H1 (cell line): Measurements from ENCODE around the gene TMEM139.

ENCODE experiments used
- CHD2 ChIP-seq: IDR thresholded peaks from 2 replicates; pipeline ENCODE4 v1.6.1; 2012; ENCODE audit warnings: low read length, improper control_type of control experiment
- CHD7 ChIP-seq: fragments of 300-600 bp; sonication (generic); IDR thresholded peaks from 2 replicates; pipeline ENCODE4 v1.7.1; 2012; ENCODE audit warnings: low read length, moderate library complexity, mild to moderate bottlenecking, inconsistent platforms; ENCODE audit not compliant: insufficient replicate concordance
- CTCF ChIP-seq, 3 experiments: IDR thresholded peaks; 1 replicate in 2 of 3; 2 replicates in 1 of 3; pipeline versions ENCODE4 v1.5.1 to v1.6.1; 2011; ENCODE audit warnings: low read length in 3 of 3, mild to moderate bottlenecking in 3 of 3, inconsistent platforms in 2 of 3, low read depth in 1 of 3, moderate library complexity in 1 of 3; ENCODE audit not compliant: insufficient read depth in 1 of 3; ENCODE audit errors: control extremely low read depth in 1 of 3
- HDAC2 ChIP-seq, 2 experiments: fragments of 300-600 bp in 1 of 2; sonication (generic) in 1 of 2; IDR thresholded peaks; 2 replicates each; pipeline ENCODE4 v1.6.1; 2011 to 2012; ENCODE audit warnings: low read depth in 2 of 2, low read length in 2 of 2, mild to moderate bottlenecking in 2 of 2, moderate library complexity in 2 of 2, borderline replicate concordance in 1 of 2, inconsistent platforms in 1 of 2
- KDM1A ChIP-seq: fragments of 200-600, 300-600 bp; sonication (generic); IDR thresholded peaks from 2 replicates; pipeline ENCODE4 v1.7.1; 2016; ENCODE audit warnings: mild to moderate bottlenecking, low read length, borderline replicate concordance
- POLR2A ChIP-seq, 2 experiments: IDR thresholded peaks; 1 replicate in 1 of 2; 2 replicates in 1 of 2; pipeline ENCODE4 v1.6.1; 2011; ENCODE audit warnings: low read depth in 2 of 2, low read length in 2 of 2, mild to moderate bottlenecking in 2 of 2; ENCODE audit errors: control extremely low read depth in 1 of 2
- POLR2AphosphoS5 ChIP-seq: IDR thresholded peaks from 2 replicates; pipeline ENCODE4 v1.6.1; 2011; ENCODE audit warnings: low read depth, low read length
- RAD21 ChIP-seq, 2 experiments: IDR thresholded peaks in 1 of 2; conservative IDR thresholded peaks in 1 of 2; 2 replicates each; pipeline ENCODE4 v1.6.1; 2011; ENCODE audit warnings: low read depth in 2 of 2, low read length in 2 of 2, improper control_type of control experiment in 1 of 2, inconsistent platforms in 1 of 2, mild to moderate bottlenecking in 1 of 2, moderate library complexity in 1 of 2
- RBBP5 ChIP-seq: IDR thresholded peaks from 2 replicates; pipeline ENCODE4 v1.7.1; 2012; ENCODE audit warnings: low read depth, mild to moderate bottlenecking, inconsistent platforms, low read length, moderate library complexity, borderline replicate concordance
- RXRA ChIP-seq: IDR thresholded peaks from 2 replicates; pipeline ENCODE4 v1.6.1; 2011; ENCODE audit warnings: low read depth, mild to moderate bottlenecking, low read length, moderate library complexity; ENCODE audit not compliant: insufficient read depth
- TAF1 ChIP-seq: IDR thresholded peaks from 2 replicates; pipeline ENCODE4 v1.6.1; 2011; ENCODE audit warnings: mild to moderate bottlenecking, low read depth, low read length
- TCF12 ChIP-seq: IDR thresholded peaks from 2 replicates; pipeline ENCODE4 v1.6.1; 2011; ENCODE audit warnings: low read depth, mild to moderate bottlenecking, low read length
- ZNF274 ChIP-seq: IDR thresholded peaks from 2 replicates; pipeline ENCODE4 v1.7.0; 2012; ENCODE audit warnings: low read length, borderline replicate concordance; ENCODE audit errors: extremely low read depth
- TF ChIP-seq, protein P1 (sequence below): IDR thresholded peaks from 2 replicates; pipeline ENCODE4 v1.6.1; 2011; ENCODE audit warnings: low read length, improper control_type of control experiment

DNA sequence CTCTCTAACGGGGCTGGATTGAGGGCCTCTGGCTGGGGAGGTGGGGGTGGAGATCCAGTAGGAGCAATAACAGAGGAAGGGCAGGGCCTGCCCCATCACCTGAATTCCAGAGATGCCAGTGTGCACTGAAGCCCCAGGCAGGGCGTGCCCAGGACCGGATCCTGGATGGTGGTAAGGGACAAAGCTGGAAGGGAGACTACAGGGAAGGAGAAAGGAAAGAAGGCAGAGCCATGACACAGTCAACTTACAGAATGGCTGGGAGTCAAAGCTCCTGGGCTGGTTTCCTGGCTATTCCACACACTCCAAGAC lies 666 bp downstream of the TMEM139 start:
- TF ChIP-seq CTCF (IDR thresholded peaks at IDR 0.05; ENCODE audit: control extremely low read depth in 1 of 3, insufficient read depth in 1 of 3, low read depth in 1 of 3, low read length in 3 of 3): no peak
- no peak for TF ChIP-seq TCF12
- TF ChIP-seq, protein P1, sequence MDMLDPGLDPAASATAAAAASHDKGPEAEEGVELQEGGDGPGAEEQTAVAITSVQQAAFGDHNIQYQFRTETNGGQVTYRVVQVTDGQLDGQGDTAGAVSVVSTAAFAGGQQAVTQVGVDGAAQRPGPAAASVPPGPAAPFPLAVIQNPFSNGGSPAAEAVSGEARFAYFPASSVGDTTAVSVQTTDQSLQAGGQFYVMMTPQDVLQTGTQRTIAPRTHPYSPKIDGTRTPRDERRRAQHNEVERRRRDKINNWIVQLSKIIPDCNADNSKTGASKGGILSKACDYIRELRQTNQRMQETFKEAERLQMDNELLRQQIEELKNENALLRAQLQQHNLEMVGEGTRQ: no peak
- TF ChIP-seq KDM1A: no peak
- TF ChIP-seq POLR2A (IDR thresholded peaks at IDR 0.05; ENCODE audit: control extremely low read depth in 1 of 2, low read depth in 2 of 2, low read length in 2 of 2): no peak
- no peak for TF ChIP-seq TAF1
- no peak for TF ChIP-seq CHD2
- TF ChIP-seq RXRA: no peak
- no peak for TF ChIP-seq HDAC2 (IDR thresholded peaks at IDR 0.05; ENCODE audit: borderline replicate concordance in 1 of 2, low read depth in 2 of 2, low read length in 2 of 2)
- no peak for TF ChIP-seq POLR2AphosphoS5
- no peak for TF ChIP-seq RAD21 (IDR thresholded peaks at IDR 0.05 in 1 of 2, conservative IDR thresholded peaks at IDR 0.05 in 1 of 2; ENCODE audit: low read depth in 2 of 2, low read length in 2 of 2)
- TF ChIP-seq ZNF274: no peak
- 0 out of 2 replicates have a peak, but pooled peaks have one; percentile 0 for TF ChIP-seq RBBP5
- TF ChIP-seq CHD7: no peak
